ENCODE results near the gene JPH2.
"Not testable (repeated sequence)": the region's sequence is repeated elsewhere in the genome, so short reads cannot be mapped to it uniquely, and the experiment has no call there.

JPH2 gene

GRCh38 chr20:44159125-44159524 is 27.9 kb downstream of the JPH2 start:
- DNase-seq (ENCODE audit: low spot score), result no peak

DNA sequence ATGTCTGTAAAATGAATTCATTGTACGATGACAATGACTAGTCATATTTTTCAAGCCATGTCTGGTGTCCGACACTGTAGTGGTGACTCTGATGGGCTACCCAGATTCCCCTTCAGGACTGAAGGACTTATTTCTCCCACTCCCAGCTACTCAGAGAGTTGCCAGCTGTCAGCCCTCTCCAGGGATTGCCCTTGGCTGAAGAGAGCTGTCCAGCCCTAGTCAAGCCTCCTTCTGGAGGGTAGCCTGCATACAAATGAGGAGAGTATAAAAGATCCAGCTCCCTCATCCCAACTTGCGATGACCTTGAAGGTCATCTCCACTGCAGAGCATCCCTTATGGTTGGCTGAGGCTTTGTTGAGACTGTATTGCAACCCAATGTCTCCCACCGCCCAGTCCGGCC is 29.9 kb downstream of the JPH2 start:
- DNase-seq (ENCODE audit: low spot score), result no peak

DNA sequence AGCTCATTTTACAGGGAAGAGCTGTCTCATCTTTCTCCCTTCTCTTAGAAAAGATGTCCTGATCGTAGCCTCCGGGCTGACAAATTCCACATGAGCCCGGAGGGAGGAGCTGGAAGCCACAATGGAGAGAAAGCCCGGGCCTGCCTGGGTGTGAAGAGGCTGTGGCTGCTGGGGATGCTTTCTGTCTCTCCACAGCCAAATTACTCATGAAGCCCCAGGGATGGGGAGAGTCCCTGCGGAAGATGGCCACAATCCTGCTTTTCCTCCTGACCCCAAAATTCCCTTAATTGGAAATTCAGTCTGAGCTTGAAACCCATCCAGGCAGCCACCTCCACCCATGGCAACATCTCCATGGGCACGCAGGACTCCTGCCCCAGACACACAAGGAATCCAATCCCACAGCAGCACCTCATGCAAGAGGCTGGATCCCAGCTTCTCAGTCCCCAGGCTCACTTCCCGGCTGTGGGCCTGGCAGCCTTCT is 32.4 kb downstream of the JPH2 start:
- no peak for DNase-seq (ENCODE audit: low spot score)

DNA sequence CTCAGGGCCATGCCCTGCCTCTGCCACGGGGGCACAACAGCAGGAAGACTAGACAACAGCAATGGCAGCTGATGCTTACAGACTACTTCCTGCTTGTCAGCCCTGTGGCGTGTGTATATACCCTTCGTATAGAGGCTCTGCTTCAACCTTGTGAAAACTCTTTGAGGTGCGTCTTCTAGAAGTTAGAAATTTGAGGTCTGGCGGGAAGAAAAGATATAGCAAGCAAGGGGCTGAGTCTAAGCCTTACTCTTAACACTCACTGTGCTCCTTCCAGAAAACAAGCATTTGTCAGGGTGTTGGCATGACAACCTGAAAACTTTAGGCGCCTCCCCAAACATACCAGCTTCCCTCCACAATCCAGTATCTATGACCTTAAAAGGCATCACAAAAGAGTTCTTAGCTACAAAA is 33.3 kb downstream of the JPH2 start:
- DNase-seq (ENCODE audit: low spot score), result no peak

GRCh38 chr20:44151621-44152416 is 35.2 kb downstream of the JPH2 start:
- no peak for DNase-seq (ENCODE audit: low spot score)

DNA sequence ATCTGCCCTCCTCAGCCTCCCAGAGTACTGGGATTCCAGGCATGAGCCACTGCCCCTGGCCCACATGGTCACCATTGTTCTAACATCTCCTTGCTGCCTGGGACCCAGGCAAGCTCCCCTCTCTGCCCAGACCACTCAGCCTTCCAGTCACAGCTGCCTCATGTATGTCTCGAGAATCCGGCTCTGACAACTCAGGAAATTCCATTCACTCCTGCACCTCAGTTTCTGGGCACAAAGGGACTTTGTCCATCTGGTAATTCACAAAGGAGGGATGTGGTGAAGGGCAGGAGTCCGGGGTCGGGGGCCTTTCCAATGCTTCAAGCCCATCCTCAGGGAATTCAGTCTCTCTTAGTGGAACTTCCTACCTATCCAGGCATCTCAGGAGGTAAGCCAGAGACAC is 40.7 kb downstream of the JPH2 start:
- no peak for DNase-seq (ENCODE audit: low spot score)

GRCh38 chr20:44145131-44145775 is 41.7 kb downstream of the JPH2 start:
- no peak for DNase-seq (ENCODE audit: low spot score)

- DNase-seq (ENCODE audit: low spot score), result no peak
Observed at GRCh38 chr20:44143936-44144335, 43.1 kb downstream of the JPH2 start.

DNA sequence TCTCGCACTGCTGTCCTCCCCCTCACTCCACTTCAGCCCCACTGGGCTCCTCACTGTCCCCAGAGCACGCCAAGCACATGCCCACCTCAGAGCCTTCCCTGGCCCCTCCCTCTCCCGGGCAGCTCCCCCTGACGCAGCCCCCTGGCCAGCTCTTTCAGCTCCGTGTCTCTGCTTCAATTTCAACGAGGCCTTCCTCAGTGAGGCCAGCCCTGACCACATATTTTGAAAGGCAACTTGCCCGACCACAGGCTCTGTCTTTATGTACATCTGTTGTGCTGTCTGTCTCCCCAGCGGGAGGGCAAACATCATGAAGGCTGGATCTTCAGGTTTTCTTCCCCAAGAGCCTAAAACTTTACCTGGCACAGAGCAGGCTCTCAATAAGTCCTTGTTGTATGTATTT is 44.6 kb downstream of the JPH2 start:
- DNase-seq (ENCODE audit: low spot score), result no peak

GRCh38 chr20:44141873-44142272 is 45.1 kb downstream of the JPH2 start:
- no peak for DNase-seq (ENCODE audit: low spot score)

DNA sequence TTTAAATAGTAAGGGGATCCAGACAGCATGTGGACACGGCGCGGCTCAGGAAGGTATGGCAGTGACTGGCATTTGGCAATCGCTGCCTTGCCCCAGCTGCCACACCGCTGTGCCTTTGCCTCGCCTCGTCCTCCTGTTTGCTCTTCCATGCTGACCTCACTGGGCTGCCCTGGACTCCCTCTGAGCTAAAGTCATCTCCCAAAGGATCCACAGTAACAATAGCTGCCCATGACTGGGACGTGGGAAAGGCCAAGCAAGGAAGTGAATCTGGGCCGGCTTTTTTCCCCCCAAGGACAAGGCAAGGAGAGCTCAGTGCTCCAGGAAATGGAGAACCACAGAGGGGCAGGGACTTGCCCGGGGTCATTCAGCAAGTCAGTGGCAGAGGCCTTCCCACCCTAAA is 48.1 kb downstream of the JPH2 start:
- no peak for DNase-seq (ENCODE audit: low spot score)

DNA sequence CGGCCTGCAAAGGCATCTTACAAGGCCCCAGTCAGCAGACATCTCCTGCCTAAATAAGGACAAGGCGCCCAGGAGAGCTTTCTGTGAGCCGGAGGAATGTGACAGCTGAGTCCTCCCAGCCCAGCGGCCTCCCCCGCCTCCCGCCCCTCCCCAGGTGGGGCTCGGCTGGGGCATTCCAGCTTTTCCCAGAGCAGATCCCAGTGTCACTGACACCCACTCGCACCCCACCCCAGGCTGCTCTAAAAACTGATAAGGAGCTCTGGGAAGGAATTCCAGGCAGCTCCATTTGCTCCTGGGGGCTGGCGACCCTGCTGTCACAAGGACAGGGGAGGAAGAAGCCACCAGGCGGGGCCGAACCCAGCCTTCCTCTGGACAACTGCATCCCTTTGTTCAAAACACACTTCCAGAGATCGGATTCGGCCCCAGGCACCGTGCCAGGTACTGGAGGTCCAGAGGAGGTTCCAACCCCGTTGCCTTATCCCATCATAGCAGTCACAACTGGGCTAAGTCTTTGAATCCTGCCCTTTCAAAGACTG is 49.7 kb downstream of the JPH2 start:
- no peak for DNase-seq (ENCODE audit: low spot score)

DNA sequence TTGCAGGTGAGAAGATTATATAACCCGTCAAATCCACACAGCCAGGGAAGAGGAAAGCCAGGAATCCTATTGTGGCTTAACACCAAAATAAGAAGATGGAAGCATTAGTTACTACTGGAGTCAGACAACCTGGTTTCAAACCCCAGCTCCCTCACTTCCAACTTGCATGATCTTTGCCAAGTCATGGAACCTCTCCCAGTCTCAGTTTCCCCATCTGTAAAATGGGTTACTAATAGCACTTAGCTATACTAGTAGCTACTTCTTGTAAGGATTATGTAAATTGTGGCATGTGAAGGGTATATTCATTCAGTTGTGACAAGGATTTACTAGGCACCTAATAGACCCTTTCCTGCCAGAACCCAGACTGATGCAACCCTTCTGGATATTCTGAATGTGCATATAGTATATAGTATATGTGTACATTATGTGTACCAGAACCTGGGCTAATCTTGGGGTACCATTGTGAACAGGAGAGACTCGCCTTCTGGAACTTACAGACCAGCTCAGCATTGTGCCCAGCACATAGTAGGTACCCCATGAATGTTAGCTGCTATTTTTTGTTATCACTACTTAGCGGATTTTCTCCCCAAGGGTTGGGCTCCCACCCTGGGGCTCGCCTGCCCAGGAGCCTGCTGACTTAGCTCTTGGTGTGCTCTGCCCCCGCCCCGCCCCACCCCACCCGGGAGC is 50.3 kb downstream of the JPH2 start:
- DNase-seq (ENCODE audit: low spot score), result no peak

DNA sequence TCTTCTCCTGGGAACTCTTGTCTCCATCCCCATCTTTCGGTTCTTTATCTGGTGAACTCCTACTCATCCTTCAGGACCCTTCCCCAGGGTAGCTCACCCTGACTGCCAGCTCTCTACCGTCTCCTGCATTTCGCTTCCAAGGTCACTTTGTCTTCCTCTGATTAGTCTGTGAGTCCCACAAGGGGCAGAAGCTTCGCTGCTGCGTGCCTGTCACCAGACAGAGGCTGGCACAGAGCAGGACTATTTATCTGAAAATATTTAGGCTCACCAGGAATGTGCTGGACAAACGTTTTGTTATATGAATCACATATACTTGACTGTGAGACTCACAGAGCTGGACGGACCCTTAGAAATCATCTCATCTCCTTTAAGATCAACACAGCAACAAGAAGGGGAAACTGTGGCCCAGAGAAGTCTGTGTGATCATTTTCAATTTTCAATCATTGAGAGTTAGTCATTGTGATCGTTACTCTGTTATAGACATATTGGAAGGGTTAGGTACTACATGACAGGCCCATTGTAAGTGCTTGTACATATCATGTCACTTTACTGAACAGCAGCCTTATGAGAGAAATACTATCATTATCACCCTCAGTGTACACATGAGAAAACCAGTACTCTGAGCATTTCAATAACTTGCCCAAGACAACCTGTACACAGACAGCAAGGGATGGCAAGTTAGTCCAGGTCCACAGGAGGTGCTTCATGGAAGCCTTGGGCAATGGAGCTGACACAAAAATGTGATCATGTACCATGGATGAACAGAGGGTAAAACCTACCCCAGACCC is 51.4 kb downstream of the JPH2 start:
- no peak for DNase-seq (ENCODE audit: low spot score)

DNA sequence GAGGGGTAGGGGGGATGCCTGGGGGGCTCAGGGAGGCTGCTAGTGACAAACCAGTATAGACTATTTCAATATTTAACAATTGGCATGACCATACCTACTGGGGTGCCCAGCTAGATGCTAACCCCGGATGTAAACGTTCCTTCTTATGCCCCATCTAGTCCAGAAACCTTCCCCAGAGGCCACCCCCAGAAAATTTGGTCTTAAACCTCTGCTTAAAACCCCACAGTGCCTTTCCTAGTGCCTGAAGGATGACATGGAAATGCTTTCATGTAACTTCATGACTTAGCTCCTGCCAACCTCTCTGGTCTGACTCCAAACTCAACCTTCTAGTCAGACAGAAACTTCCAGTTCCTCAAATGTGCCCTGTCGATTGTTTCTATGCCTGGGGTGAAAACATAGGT is 52.0 kb downstream of the JPH2 start:
- no peak for DNase-seq (ENCODE audit: low spot score)

- DNase-seq (ENCODE audit: low spot score), result no peak
Observed at GRCh38 chr20:44133424-44133823, 53.6 kb downstream of the JPH2 start.

DNA sequence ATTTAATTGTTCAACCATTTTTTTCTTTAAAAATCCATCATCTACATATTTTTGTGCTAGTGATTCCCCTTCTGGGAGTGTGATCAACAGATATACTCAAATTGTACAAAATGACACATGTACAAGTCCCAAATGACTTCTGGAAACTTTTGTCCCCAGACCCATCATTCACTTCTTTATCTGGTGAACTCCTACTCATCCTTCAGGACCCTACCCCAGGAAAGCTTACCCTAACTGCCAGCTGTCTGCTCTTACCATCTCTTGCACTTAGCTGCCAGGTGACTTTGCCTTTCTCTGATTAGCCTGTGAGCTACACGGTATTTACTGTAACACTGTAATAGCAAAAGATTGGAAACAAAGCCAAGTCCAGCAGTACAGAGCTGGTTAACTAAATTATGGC is 55.3 kb downstream of the JPH2 start:
- DNase-seq (ENCODE audit: low spot score), result no peak

DNA sequence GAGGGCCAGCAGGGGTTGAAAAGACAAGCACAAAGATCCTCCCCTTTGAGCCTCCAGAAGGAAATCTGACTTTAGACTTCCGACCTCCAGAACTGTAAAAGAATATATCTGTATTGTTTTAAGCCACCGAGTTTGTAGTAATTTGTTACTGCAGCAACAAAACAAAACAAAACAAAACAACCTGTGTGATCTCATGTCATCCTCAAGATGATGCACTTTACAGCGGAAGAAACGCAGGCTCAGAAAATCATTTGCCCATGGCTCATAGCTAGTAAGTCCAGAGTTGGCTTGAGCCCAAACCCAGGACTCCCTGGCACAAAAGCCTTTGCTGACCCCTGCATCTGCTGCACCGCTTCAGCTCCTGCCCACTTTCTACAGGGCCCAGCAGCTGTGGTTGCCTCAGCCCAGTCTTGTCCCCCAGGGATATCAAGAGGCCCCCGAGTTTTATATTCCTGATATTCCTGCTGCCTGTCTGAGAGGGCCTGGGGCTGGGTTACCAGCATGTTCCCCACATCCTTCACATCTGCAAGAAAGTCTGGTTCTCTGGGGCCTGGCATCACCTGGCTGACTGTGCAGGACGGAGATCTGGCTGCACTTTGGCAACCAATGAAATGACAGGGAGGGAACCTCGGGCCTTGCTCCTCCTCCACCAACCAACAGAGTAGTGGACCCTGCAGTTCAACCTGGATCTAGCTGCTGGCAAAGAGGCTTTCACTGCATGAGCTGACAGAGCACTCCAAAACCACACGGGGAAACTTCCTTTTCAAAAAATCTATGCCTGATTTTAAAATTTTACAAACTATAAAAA is 56.9 kb downstream of the JPH2 start:
- no peak for DNase-seq (ENCODE audit: low spot score)

GRCh38 chr20:44129300-44129699 is 57.7 kb downstream of the JPH2 start:
- DNase-seq (ENCODE audit: low spot score), result not testable (repeated sequence)

- DNase-seq (ENCODE audit: low spot score), result no peak
Observed at GRCh38 chr20:44126445-44126844, 60.5 kb downstream of the JPH2 start.

All from hematopoietic multipotent progenitor cell treated with erythropoietin and hydrocortisone succinate and interleukin-3 and kit ligand, for 17 days (in vitro differentiated cells).